ENCODE data around the gene RNF166. TPM values are rescaled to one million over a fixed set of nuclear protein-coding genes. Genes with fewer than 3 reads are reported as not detected.

RNF166 gene
- total RNA-seq, 1 donor from 2014 or later: 50.6 TPM

DNA sequence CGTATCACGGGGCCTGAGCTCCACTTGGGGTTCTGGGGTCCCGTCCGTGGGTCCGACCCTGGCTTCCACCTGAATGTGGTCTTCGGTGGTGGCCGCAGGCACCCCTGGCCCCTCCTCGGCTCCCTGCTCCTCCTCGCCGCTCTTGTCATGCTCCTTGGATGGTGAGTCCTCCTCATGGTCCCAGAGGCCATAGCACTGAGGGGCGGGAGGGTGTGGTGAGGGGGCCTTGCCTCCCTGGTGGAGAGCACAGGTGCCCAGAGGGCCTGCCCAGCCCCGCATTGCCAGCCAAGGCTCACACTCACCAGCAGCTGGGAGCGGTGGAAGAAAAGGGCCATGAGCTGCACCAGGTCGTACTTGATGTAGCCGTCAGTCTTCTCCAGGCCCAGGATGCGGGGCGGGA, 15.0 kb upstream of the RNF166 start:
- Histone ChIP-seq H3K27ac (no peak overlapping the region), H3K9me3 (no peaks in the 10 kb centered on the region), H3K27me3 (no peaks in the 10 kb centered on the region), H3K4me3 (no peak overlapping the region), H3K4me1 (no peaks in the 10 kb centered on the region), H3K36me3 (peaks cover 100% of the 10 kb centered on the region)
- ATAC-seq (no peak), DNase-seq (no peak)
- TF ChIP-seq, protein P1, sequence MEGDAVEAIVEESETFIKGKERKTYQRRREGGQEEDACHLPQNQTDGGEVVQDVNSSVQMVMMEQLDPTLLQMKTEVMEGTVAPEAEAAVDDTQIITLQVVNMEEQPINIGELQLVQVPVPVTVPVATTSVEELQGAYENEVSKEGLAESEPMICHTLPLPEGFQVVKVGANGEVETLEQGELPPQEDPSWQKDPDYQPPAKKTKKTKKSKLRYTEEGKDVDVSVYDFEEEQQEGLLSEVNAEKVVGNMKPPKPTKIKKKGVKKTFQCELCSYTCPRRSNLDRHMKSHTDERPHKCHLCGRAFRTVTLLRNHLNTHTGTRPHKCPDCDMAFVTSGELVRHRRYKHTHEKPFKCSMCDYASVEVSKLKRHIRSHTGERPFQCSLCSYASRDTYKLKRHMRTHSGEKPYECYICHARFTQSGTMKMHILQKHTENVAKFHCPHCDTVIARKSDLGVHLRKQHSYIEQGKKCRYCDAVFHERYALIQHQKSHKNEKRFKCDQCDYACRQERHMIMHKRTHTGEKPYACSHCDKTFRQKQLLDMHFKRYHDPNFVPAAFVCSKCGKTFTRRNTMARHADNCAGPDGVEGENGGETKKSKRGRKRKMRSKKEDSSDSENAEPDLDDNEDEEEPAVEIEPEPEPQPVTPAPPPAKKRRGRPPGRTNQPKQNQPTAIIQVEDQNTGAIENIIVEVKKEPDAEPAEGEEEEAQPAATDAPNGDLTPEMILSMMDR (IDR thresholded peaks at IDR 0.05): no peak
- intact Hi-C loops (cut with DNase I): no loop called here

DNA sequence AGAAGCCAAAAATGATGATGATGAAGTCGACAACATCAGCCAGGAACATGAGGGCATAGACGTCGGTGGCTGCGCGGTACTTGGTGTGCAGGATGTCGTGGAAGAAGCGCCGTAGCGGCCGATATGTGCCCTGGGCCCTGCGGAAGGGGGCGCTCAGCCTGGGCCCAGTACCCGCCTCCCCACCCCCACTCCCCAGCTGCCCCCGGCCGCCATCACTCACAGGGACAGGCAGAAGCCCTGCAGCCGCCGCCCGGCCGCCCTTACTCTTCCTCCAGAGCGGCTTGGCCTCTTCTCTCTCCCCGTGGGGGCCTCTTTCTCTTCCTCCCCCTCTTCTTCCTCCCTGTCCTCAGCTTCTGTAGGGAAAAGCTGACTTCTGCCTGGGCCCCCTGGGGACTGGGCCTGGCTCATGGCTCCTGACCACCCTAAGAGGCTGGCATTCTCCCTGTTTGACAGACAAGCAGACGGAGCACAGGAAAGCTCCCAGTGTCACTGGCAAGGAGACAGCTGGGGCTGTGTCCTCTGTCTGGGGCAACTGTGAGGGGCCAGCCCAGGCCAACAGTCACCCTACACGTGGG, 14.3 kb upstream of the RNF166 start:
- Histone ChIP-seq H3K36me3 (peaks cover 100% of the 10 kb centered on the region), H3K4me1 (no peaks in the 10 kb centered on the region), H3K27me3 (no peaks in the 10 kb centered on the region), H3K4me3 (no peak overlapping the region), H3K9me3 (no peaks in the 10 kb centered on the region), H3K27ac (no peak overlapping the region)
- intact Hi-C loops (cut with DNase I): no loop called here
- ATAC-seq: no peak
- TF ChIP-seq, protein P1 (IDR thresholded peaks at IDR 0.05): no peak
- DNase-seq: no peak

DNA sequence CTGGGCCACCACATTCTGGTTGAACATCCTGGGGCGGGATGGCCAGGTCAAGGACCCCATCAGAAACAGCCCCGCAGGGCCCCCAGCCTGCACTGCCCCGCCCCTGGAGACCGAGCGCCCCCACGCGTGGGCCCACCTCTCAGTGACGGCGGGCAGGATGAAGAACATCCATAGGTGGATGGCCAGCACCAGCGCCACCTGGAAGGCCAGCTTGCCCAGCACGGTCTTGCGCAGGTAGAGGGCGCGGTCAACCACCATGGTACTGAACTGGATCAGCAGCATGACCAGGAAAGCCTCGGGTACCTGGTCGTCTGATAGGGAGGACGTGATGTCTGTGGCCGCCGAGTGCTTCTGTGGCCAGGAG, 13.7 kb upstream of the RNF166 start:
- intact Hi-C loops (cut with DNase I): no loop called here
- Histone ChIP-seq H3K4me3 (no peak overlapping the region), H3K27ac (no peak overlapping the region), H3K4me1 (no peaks in the 10 kb centered on the region), H3K36me3 (peaks cover 100% of the 10 kb centered on the region), H3K27me3 (no peaks in the 10 kb centered on the region), H3K9me3 (no peaks in the 10 kb centered on the region)
- ATAC-seq (no peak), DNase-seq (no peak)
- TF ChIP-seq, protein P1 (IDR thresholded peaks at IDR 0.05): no peak

DNA sequence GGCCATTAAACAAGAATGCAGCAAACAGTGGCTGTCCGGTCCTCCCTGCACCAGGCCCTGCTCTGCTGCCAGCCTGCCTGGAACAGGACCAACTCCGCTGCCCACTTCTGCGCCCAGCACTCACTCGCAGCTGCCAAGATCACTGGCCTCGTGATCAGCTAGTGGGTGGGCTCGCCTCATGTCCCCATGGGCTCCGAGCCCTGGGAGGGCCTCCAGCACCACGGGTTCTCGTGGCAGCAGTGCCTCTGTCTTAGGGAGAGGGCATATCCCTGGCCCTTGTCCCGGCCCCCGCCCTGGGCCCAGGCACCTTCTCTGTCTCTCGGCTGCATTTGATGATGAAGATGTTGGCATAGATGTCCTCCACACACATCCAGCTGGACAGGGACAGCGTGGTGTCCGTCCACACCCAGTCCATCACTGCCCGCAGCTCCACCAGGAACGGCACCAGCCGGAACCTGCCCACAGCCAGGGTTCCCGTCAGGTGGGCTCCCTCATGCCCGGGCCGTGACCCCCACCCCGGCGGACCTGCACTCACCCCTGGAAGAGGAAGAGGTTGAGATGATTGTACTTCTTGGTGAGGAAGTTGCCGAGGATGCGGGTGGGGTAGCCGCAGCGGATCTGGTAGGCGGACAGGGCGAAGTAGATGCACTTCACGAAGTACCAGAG, 13.2 kb upstream of the RNF166 start:
- no peak for ATAC-seq
- intact Hi-C loops (cut with DNase I): no loop called here

DNA sequence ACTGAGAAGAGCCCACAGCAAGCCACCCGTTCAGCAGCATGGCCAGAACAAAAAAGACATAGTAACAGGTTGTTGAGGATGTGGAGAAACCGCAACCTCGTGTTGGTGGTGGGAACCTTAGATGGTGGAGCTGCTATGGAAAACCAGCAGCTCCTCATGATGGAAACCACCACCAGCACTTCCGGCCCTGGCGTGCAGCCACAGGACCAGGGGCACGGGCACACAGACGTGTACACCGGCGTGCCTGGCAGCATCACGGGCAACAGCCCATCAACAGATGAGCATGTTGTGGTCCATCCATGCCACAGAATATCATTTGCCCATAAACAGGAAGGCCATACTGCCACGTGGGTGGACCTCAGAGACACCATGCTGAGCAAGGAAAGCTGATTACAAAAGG, 12.0 kb upstream of the RNF166 start:
- no peaks in the 10 kb centered on the region for H3K27me3 ChIP-seq
- H3K4me3 ChIP-seq: no peak overlapping the region
- no peak for ATAC-seq
- DNase-seq: no peak
- H3K36me3 ChIP-seq: peaks cover 98% of the 10 kb centered on the region
- intact Hi-C loops (cut with DNase I): no loop called here
- TF ChIP-seq, protein P1 (IDR thresholded peaks at IDR 0.05): no peak
- no peaks in the 10 kb centered on the region for H3K4me1 ChIP-seq
- H3K27ac ChIP-seq: no peak overlapping the region
- no peaks in the 10 kb centered on the region for H3K9me3 ChIP-seq

More for the DNA sequence above, 13.2 kb upstream of the RNF166 start:
- Histone ChIP-seq H3K27ac (no peak overlapping the region), H3K4me3 (no peak overlapping the region), H3K9me3 (no peaks in the 10 kb centered on the region), H3K36me3 (peaks cover 100% of the 10 kb centered on the region), H3K27me3 (no peaks in the 10 kb centered on the region), H3K4me1 (no peaks in the 10 kb centered on the region)
- TF ChIP-seq, protein P1 (IDR thresholded peaks at IDR 0.05): no peak
- DNase-seq: no peak
